Sigmoid colon (tissue), 7 donors: ENCODE data around the gene TYW3. TPM values are rescaled to one million over a fixed set of nuclear protein-coding genes. Genes with fewer than 3 reads are reported as not detected.

Source experiments
- DNase-seq: peaks from one replicate; pipeline ENCODE4 v3.0.0-alpha.2; 2019
- H3K27ac ChIP-seq, 4 donors: fragments of 200-600 bp; sonication (generic); one replicate each; pipeline ENCODE4 v1.5.1; 2016 to 2019; ENCODE audit warnings: mild to moderate bottlenecking in 1 of 4
- H3K27me3 ChIP-seq, 3 donors: fragments of 200-600 bp; sonication (generic); one replicate each; pipeline ENCODE4 v1.5.1; 2019; ENCODE audit warnings: mild to moderate bottlenecking in 1 of 3
- H3K36me3 ChIP-seq, 4 donors: fragments of 200-600 bp; sonication (generic); one replicate each; pipeline ENCODE4 v1.5.1; 2016 to 2019
- H3K4me1 ChIP-seq, 4 donors: fragments of 200-600 bp; sonication (generic); one replicate each; pipeline ENCODE4 v1.5.1; 2017 to 2019
- H3K4me3 ChIP-seq, 4 donors: fragments of 200-600 bp; sonication (generic); one replicate each; pipeline ENCODE4 v1.5.1; 2017 to 2019; ENCODE audit warnings: mild to moderate bottlenecking in 2 of 4, moderate library complexity in 1 of 4
- H3K9me3 ChIP-seq, 4 donors: fragments of 200-600 bp in 3 of 4; sonication (generic) in 3 of 4; one replicate each; pipeline versions ENCODE4 v1.5.1 to v1.6.1; 2013 to 2019
- EP300 ChIP-seq, 4 donors: sonication (generic); formaldehyde crosslinking; IDR thresholded peaks; one replicate each; pipeline ENCODE4 v1.6.1; 2017; ENCODE audit warnings: antibody characterized with exemption in 4 of 4
- POLR2A ChIP-seq, 2 donors: fragments of 450-650 bp; IDR thresholded peaks; one replicate each; pipeline ENCODE4 v1.6.1; 2016; ENCODE audit warnings: antibody characterized with exemption in 2 of 2, mild to moderate bottlenecking in 2 of 2, moderate library complexity in 2 of 2
- POLR2AphosphoS5 ChIP-seq, 4 donors: sonication (generic); formaldehyde crosslinking; IDR thresholded peaks; one replicate each; pipeline ENCODE4 v1.6.1; 2017; ENCODE audit warnings: antibody characterized with exemption in 4 of 4
- WGBS, 2 donors: extraction: QIAGEN DNeasy Blood & Tissue Kit; methylation state at CpG; one replicate each; pipeline ENCODE4 v1.1.7; 2013; 5-methylcytosine and 5-hydroxymethylcytosine counted together
- intact Hi-C: fragments of 100-400 bp; cut with DNase I; formaldehyde crosslinking; loops from one replicate; pipeline ENCODE4 v1.15.1; 2023
- polyA plus RNA-seq, 3 donors: library from polyadenylated mRNA; stranded (reverse); fragments of 200-250 nt; gene quantifications; one replicate each; pipeline ENCODE4 v1.2.3, GENCODE V29; 2013
- total RNA-seq, 4 donors: library from RNA; depleted of rRNA; stranded (reverse); fragments of >200 nt; gene quantifications; one replicate each; pipeline ENCODE4 v1.1.0, GENCODE V29; 2016
- TF ChIP-seq, protein P1 (sequence below), 4 experiments: fragments of 450-650 bp in 3 of 4; fragments of 200-600 bp in 1 of 4; IDR thresholded peaks; one replicate each; pipeline ENCODE4 v1.5.1; 2016 to 2019; ENCODE audit warnings: antibody characterized with exemption in 4 of 4, mild to moderate bottlenecking in 3 of 4, moderate library complexity in 2 of 4
- donor health status: healthy with polysubstance abuse.
- donor health status: Bipolar disorder and iron deficiency.
- donor health status: healthy.

Gene TYW3
- total and polyA plus RNA-seq, 7 donors, result 7.6 to 31.7 (median 21.6) TPM

DNA sequence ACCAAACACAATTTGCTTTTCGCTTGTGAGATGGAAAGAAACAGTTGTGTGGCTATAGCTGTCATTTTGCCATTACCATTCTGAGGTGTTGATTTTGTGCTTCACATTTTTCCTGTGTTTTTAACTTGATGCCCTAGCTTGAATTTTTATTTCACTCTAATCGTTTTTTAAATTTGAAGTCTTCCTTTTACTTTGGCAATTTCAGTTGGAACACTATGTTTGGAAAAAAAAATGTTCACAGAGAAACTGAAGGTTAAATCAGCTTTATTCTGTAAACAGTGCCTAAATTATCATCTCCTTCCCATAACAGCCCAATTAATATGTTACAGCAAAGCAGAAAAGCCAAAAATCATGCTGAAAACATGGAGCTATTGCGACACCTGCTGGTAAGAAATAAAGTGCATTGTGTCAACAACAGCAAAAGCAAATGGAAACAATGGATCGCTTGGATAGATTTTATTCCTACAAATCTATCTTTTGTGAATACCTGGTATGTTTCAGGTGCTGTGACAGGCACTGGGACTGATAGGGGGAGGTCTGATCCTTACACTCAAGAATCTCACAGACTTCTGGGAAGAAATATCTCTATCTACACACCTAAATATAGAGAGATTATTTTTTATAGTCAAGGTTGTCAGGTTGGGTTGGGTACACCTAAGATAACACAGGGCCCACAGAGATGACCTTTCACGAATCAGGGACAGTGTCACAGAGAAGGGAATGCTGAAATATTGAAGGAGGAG, 43.2 kb upstream of the TYW3 start:
- H3K27me3 ChIP-seq, result no peaks in the 10 kb centered on the region
- no peak overlapping the region for H3K4me3 ChIP-seq
- no peaks in the 10 kb centered on the region for H3K9me3 ChIP-seq
- DNase-seq, result no peak
- TF ChIP-seq, protein P1, sequence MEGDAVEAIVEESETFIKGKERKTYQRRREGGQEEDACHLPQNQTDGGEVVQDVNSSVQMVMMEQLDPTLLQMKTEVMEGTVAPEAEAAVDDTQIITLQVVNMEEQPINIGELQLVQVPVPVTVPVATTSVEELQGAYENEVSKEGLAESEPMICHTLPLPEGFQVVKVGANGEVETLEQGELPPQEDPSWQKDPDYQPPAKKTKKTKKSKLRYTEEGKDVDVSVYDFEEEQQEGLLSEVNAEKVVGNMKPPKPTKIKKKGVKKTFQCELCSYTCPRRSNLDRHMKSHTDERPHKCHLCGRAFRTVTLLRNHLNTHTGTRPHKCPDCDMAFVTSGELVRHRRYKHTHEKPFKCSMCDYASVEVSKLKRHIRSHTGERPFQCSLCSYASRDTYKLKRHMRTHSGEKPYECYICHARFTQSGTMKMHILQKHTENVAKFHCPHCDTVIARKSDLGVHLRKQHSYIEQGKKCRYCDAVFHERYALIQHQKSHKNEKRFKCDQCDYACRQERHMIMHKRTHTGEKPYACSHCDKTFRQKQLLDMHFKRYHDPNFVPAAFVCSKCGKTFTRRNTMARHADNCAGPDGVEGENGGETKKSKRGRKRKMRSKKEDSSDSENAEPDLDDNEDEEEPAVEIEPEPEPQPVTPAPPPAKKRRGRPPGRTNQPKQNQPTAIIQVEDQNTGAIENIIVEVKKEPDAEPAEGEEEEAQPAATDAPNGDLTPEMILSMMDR (IDR thresholded peaks at IDR 0.05), result peak; percentile 33 to 81 (median 62)
- TF ChIP-seq POLR2AphosphoS5 (IDR thresholded peaks at IDR 0.05) (no peak), EP300 (IDR thresholded peaks at IDR 0.05) (no peak)
- intact Hi-C loops, result no loop called here
- H3K36me3 ChIP-seq, result no peaks in the 10 kb centered on the region
- H3K27ac ChIP-seq, result no peak overlapping the region
- WGBS, 2 donors, result 26 to 32% methylated on average over 5 of the region's 5 CpGs
- H3K4me1 ChIP-seq, result no peaks in the 10 kb centered on the region

DNA sequence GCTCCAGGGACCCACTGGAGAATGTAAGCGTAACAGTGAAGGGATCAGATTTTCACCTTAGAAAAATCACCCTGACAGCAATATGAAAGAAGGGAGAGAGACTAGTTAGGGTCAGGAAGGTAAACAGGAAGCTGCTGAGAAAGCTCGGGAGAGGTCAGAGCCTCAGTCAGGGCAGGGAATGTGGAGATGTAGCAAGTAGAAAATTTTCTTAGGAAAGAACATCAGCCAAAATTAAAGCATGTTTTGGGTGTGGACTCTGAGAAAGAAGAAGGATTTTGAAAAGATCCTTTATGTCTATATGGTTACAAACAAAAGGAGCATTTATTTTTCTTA, 42.6 kb upstream of the TYW3 start:
- Histone ChIP-seq H3K27me3 (no peaks in the 10 kb centered on the region), H3K4me1 (no peaks in the 10 kb centered on the region), H3K9me3 (no peaks in the 10 kb centered on the region), H3K36me3 (no peaks in the 10 kb centered on the region), H3K4me3 (no peak overlapping the region), H3K27ac (no peak overlapping the region)
- 19 to 21% methylated on average over 2 of the region's 2 CpGs for WGBS, 2 donors
- DNase-seq, result no peak
- intact Hi-C loops, result no loop called here
- no peak for TF ChIP-seq POLR2AphosphoS5 (IDR thresholded peaks at IDR 0.05)

DNA sequence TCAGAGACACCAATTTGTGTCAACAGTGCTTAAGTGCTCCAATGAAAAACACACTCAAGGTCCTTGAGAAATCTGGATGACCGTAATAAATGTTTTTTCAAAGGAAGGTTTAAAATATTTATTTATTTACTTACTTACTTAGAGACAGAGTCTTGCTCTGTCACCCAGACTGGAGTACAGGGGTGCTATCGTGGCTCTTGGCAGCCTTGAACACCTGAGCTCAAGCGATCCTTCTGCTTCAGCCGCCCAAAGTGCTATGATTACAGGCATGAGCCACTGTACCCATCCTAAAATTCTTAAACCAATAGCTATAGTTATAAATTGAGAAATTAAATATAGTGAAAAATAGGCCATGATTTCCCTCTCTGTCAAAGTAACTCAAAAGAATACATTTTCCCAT, 42.0 kb upstream of the TYW3 start:
- 76 to 88% methylated on average over 4 of the region's 4 CpGs for WGBS, 2 donors
- DNase-seq, result no peak
- no peak for TF ChIP-seq EP300 (IDR thresholded peaks at IDR 0.05)
- TF ChIP-seq POLR2A (IDR thresholded peaks at IDR 0.05), result no peak
- no peak for TF ChIP-seq POLR2AphosphoS5 (IDR thresholded peaks at IDR 0.05)
- TF ChIP-seq, protein P1 (IDR thresholded peaks at IDR 0.05), result no peak
- no peaks in the 10 kb centered on the region for H3K4me1 ChIP-seq
- H3K27ac ChIP-seq, result no peak overlapping the region
- no peaks in the 10 kb centered on the region for H3K36me3 ChIP-seq
- no peaks in the 10 kb centered on the region for H3K27me3 ChIP-seq
- intact Hi-C loops, result no loop called here
- no peaks in the 10 kb centered on the region for H3K9me3 ChIP-seq
- no peak overlapping the region for H3K4me3 ChIP-seq

DNA sequence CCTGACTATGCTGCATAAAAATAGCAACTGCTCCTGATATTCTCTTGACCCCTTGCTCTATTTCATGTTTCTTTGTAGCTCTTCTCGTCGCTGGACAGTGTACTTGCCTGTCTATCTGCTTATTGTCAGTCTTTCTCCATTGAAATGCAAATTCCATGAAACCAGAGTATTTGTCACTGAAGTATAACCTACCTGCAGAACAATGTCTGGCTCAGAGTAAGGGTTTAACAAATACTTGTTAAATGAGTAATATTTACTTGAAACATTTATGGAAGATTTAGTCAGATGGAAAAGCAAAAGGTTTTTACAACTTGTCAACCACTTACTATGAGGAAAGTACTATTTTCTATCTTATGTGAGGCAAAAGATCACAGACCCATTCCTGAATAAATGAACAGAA, 39.5 kb upstream of the TYW3 start:
- no peak overlapping the region for H3K4me3 ChIP-seq
- DNase-seq, result no peak
- no peaks in the 10 kb centered on the region for H3K36me3 ChIP-seq
- no peak for TF ChIP-seq POLR2A (IDR thresholded peaks at IDR 0.05)
- no peak for TF ChIP-seq POLR2AphosphoS5 (IDR thresholded peaks at IDR 0.05)
- TF ChIP-seq, protein P1 (IDR thresholded peaks at IDR 0.05), result no peak
- 83 to 92% methylated on average over 2 of the region's 2 CpGs for WGBS, 2 donors
- intact Hi-C loops, result no loop called here
- H3K27me3 ChIP-seq, result no peaks in the 10 kb centered on the region
- H3K4me1 ChIP-seq, result peaks cover 0 to 8% (median 0%) of the 10 kb centered on the region in 4 donors
- no peaks in the 10 kb centered on the region for H3K9me3 ChIP-seq
- H3K27ac ChIP-seq, result no peak overlapping the region

DNA sequence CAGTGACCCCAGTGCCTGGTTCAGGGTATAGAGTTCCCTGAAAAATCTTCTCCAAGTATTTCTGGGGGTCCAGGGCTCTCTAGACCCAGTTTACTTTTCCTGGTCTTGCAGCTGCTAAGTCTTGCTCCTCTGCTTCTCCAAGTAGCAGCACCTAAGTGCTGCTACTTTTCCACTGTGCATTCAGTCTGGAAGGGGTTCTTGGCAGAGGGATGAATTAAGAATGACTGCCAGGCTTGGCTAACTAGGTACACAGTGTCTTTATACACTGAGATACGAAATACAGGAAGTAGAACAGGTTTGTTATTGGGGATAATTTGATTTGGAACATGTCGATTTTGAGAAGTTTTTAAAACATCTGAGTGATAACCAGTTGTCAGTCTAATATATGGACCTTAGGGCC, 35.1 kb upstream of the TYW3 start:
- intact Hi-C loops, result no loop called here
- Histone ChIP-seq H3K9me3 (no peaks in the 10 kb centered on the region), H3K4me1 (peaks cover 0 to 8% (median 0%) of the 10 kb centered on the region in 4 donors), H3K36me3 (peaks cover 0 to 10% (median 0%) of the 10 kb centered on the region in 4 donors), H3K27me3 (no peaks in the 10 kb centered on the region), H3K27ac (peak overlapping the region in 1 of 4 donors; percentile 47), H3K4me3 (no peak overlapping the region)
- 43 to 76% methylated on average over 2 of the region's 2 CpGs for WGBS, 2 donors
- TF ChIP-seq, protein P1 (IDR thresholded peaks at IDR 0.05), result no peak
- TF ChIP-seq POLR2AphosphoS5 (IDR thresholded peaks at IDR 0.05) (no peak), POLR2A (IDR thresholded peaks at IDR 0.05) (no peak), EP300 (IDR thresholded peaks at IDR 0.05) (no peak)
- no peak for DNase-seq
